GM23338 (cell line): ENCODE results near the gene TRAF3IP1. TPM values are rescaled to one million over a fixed set of nuclear protein-coding genes. Genes with fewer than 3 reads are reported as not detected.

ENCODE experiments used
- ATAC-seq: fragments of 200-7000 bp; cut with Tn5 transposase; 3 replicates; pipeline ENCODE4 v1.9.1; 2020
- DNase-seq: peaks from one replicate; pipeline ENCODE4 v3.0.0-alpha.2; 2015; ENCODE audit warnings: low spot score
- H2AFZ ChIP-seq: fragments of 200-600 bp; sonication (generic); 2 replicates; pipeline ENCODE4 v1.8.0; 2016; ENCODE audit warnings: antibody characterized with exemption, mild to moderate bottlenecking, moderate library complexity
- H3F3A ChIP-seq: fragments of 200-600 bp; sonication (generic); replicated peaks from 2 replicates; pipeline ENCODE4 v1.8.0; 2017; ENCODE audit warnings: antibody characterized with exemption, mixed run types, low read depth
- H3K27ac ChIP-seq: fragments of 200-600 bp; sonication (generic); 2 replicates; pipeline ENCODE4 v1.6.1; 2016; ENCODE audit warnings: low read depth
- H3K27me3 ChIP-seq: fragments of 200-600 bp; sonication (generic); 2 replicates; pipeline ENCODE4 v1.8.0; 2016; ENCODE audit warnings: mild to moderate bottlenecking, mixed run types, moderate library complexity; ENCODE audit not compliant: insufficient read depth
- H3K36me3 ChIP-seq: fragments of 200-600 bp; sonication (generic); 2 replicates; pipeline ENCODE4 v1.8.0; 2016; ENCODE audit warnings: mild to moderate bottlenecking; ENCODE audit not compliant: insufficient read depth
- H3K4me1 ChIP-seq: fragments of 200-600 bp; sonication (generic); 2 replicates; pipeline ENCODE4 v1.8.0; 2016; ENCODE audit warnings: mild to moderate bottlenecking, moderate library complexity; ENCODE audit not compliant: insufficient read depth
- H3K4me2 ChIP-seq: fragments of 200-600 bp; sonication (generic); 2 replicates; pipeline ENCODE4 v1.7.1; 2017; ENCODE audit warnings: mixed run types
- H3K4me3 ChIP-seq: fragments of 200-600 bp; sonication (generic); 2 replicates; pipeline ENCODE4 v1.6.1; 2016; ENCODE audit warnings: mixed run types
- H3K79me2 ChIP-seq: fragments of 200-600 bp; sonication (generic); replicated peaks from 2 replicates; pipeline ENCODE4 v1.8.0; 2017; ENCODE audit warnings: mild to moderate bottlenecking; ENCODE audit not compliant: insufficient read depth
- H3K9me2 ChIP-seq: fragments of 200-600 bp; sonication (generic); 2 replicates; pipeline ENCODE4 v1.8.0; 2017; ENCODE audit not compliant: insufficient read depth
- H4K20me1 ChIP-seq: fragments of 200-600 bp; sonication (generic); replicated peaks from 2 replicates; pipeline ENCODE4 v1.8.0; 2017; ENCODE audit warnings: mild to moderate bottlenecking; ENCODE audit not compliant: insufficient read depth
- H3K27ac Mint-ChIP-seq: 2 replicates; pipeline ENCODE4 v1.8.0; 2020; ENCODE audit warnings: inconsistent platforms, mild to moderate bottlenecking, moderate library complexity, mixed read lengths
- H3K27me3 Mint-ChIP-seq: 3 replicates; pipeline ENCODE4 v1.8.0; 2022; ENCODE audit warnings: low read depth, mild to moderate bottlenecking, moderate library complexity, mixed read lengths, inconsistent platforms; ENCODE audit not compliant: insufficient read depth, poor library complexity
- H3K36me3 Mint-ChIP-seq: 3 replicates; pipeline ENCODE4 v1.8.0; 2021; ENCODE audit warnings: low read depth, mild to moderate bottlenecking, inconsistent platforms, moderate library complexity, mixed read lengths
- H3K4me1 Mint-ChIP-seq: 3 replicates; pipeline ENCODE4 v1.8.0; 2020; ENCODE audit warnings: mild to moderate bottlenecking, inconsistent platforms, mixed read lengths
- H3K4me3 Mint-ChIP-seq: 3 replicates; pipeline ENCODE4 v1.8.0; 2021; ENCODE audit warnings: moderate library complexity, mild to moderate bottlenecking, inconsistent platforms, mixed read lengths
- H3K9me3 Mint-ChIP-seq: 3 replicates; pipeline ENCODE4 v1.8.0; 2020; ENCODE audit warnings: moderate library complexity, mild to moderate bottlenecking, inconsistent platforms, mixed read lengths
- CREB1 ChIP-seq: fragments of 250-450 bp; sonication (Bioruptor Pico); IDR thresholded peaks from 2 replicates; pipeline ENCODE4 v1.5.0; 2020; ENCODE audit warnings: low read depth, mild to moderate bottlenecking, moderate library complexity
- EZH2phosphoT487 ChIP-seq: fragments of 200-600 bp; sonication (generic); IDR thresholded peaks from one replicate; pipeline ENCODE4 v1.8.1; 2018; ENCODE audit warnings: antibody characterized with exemption; ENCODE audit not compliant: unreplicated experiment
- JUNB ChIP-seq: IDR thresholded peaks from one replicate; pipeline ENCODE4 v1.6.1; 2016; ENCODE audit warnings: antibody characterized with exemption; ENCODE audit not compliant: unreplicated experiment
- POLR2AphosphoS5 ChIP-seq: IDR thresholded peaks from 2 replicates; pipeline ENCODE4 v1.6.1; 2016; ENCODE audit warnings: antibody characterized with exemption, low read depth
- polyA plus RNA-seq: library from polyadenylated mRNA; unstranded; fragments of >200 nt; fragmentation: Nextera tagmentation; extraction: Ambion mirVana; gene quantifications from 2 replicates; pipeline ENCODE4 v1.2.1, GENCODE V29; 2016
- total RNA-seq: library from RNA; depleted of rRNA; stranded (reverse); fragments of >200 nt; shearing (Covaris generic); gene quantifications from 2 replicates; pipeline ENCODE4 v1.2.3, GENCODE V29; 2014
- TF ChIP-seq, protein P1 (sequence below): fragments of 250-450 bp; sonication (Bioruptor Pico); IDR thresholded peaks from 2 replicates; pipeline ENCODE4 v1.5.0; 2020; ENCODE audit warnings: mild to moderate bottlenecking, moderate library complexity
- TF ChIP-seq, protein P2 (sequence below): IDR thresholded peaks from one replicate; pipeline ENCODE4 v1.6.1; 2018; ENCODE audit warnings: antibody characterized with exemption; ENCODE audit not compliant: unreplicated experiment

The TRAF3IP1 gene
- total and polyA plus RNA-seq, 2 experiments from 2014 or later = 12.5 to 20.7 TPM

DNA sequence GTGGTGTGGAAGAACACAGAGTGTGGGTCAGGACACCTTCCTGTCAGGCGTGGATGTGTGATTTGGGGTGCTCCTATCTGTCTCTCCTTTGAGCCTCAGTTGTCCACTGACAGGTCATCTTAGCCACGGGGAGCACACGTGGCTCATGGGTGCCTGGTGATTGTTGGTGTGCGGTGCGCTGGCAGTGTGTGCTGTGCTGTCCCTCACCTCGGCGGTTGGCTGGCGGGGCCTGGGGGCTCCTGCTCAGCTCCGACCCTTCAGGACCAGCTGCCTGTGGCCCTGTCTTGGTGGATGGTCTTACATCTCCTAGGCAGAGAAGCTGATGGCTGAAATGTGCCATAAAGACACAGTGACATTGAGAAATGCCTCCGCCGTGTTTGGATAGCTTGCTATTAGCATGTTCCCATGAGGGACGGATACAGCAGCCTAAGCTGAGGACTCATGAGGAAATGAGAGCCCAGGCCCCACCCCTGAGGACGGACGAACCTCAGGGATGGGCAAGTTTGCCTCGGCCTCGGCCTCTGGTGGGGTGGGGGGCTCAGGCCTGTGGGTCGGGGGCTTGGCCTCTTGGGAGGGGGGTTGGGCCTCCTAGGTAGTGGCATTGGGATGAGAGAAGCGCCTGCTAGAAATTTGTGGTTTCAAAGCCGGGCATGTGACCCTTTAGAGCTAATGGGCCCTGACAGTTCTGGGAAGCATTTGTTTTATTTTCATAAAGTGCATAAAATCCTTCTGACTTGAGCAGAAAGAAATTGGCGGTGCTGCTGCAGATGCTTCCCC is 86.1 kb downstream of the TRAF3IP1 start (continued):
- TF ChIP-seq, protein P1, sequence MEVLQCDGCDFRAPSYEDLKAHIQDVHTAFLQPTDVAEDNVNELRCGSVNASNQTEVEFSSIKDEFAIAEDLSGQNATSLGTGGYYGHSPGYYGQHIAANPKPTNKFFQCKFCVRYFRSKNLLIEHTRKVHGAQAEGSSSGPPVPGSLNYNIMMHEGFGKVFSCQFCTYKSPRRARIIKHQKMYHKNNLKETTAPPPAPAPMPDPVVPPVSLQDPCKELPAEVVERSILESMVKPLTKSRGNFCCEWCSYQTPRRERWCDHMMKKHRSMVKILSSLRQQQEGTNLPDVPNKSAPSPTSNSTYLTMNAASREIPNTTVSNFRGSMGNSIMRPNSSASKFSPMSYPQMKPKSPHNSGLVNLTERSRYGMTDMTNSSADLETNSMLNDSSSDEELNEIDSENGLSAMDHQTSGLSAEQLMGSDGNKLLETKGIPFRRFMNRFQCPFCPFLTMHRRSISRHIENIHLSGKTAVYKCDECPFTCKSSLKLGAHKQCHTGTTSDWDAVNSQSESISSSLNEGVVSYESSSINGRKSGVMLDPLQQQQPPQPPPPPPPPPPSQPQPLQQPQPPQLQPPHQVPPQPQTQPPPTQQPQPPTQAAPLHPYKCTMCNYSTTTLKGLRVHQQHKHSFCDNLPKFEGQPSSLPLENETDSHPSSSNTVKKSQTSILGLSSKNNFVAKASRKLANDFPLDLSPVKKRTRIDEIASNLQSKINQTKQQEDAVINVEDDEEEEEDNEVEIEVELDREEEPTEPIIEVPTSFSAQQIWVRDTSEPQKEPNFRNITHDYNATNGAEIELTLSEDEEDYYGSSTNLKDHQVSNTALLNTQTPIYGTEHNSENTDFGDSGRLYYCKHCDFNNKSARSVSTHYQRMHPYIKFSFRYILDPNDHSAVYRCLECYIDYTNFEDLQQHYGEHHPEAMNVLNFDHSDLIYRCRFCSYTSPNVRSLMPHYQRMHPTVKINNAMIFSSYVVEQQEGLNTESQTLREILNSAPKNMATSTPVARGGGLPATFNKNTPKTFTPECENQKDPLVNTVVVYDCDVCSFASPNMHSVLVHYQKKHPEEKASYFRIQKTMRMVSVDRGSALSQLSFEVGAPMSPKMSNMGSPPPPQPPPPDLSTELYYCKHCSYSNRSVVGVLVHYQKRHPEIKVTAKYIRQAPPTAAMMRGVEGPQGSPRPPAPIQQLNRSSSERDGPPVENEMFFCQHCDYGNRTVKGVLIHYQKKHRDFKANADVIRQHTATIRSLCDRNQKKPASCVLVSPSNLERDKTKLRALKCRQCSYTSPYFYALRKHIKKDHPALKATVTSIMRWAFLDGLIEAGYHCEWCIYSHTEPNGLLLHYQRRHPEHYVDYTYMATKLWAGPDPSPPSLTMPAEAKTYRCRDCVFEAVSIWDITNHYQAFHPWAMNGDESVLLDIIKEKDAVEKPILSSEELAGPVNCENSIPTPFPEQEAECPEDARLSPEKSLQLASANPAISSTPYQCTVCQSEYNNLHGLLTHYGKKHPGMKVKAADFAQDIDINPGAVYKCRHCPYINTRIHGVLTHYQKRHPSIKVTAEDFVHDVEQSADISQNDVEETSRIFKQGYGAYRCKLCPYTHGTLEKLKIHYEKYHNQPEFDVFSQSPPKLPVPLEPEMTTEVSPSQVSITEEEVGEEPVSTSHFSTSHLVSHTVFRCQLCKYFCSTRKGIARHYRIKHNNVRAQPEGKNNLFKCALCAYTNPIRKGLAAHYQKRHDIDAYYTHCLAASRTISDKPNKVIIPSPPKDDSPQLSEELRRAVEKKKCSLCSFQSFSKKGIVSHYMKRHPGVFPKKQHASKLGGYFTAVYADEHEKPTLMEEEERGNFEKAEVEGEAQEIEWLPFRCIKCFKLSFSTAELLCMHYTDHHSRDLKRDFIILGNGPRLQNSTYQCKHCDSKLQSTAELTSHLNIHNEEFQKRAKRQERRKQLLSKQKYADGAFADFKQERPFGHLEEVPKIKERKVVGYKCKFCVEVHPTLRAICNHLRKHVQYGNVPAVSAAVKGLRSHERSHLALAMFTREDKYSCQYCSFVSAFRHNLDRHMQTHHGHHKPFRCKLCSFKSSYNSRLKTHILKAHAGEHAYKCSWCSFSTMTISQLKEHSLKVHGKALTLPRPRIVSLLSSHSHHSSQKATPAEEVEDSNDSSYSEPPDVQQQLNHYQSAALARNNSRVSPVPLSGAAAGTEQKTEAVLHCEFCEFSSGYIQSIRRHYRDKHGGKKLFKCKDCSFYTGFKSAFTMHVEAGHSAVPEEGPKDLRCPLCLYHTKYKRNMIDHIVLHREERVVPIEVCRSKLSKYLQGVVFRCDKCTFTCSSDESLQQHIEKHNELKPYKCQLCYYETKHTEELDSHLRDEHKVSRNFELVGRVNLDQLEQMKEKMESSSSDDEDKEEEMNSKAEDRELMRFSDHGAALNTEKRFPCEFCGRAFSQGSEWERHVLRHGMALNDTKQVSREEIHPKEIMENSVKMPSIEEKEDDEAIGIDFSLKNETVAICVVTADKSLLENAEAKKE = no peak

DNA sequence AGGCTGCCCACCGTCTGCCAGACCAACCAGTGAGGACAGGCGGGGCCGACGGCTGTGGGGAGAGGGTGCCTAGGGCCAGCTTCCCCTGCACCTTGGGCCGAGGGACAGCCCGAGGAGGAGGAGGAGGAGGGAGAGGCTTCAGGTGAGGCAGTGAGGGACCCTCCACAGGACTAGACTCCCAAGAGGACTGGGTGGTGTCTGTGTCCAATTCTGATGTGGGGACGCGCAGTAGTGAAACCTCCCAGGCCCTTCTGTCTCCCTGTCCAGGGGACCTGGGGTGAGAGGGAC is 86.6 kb downstream of the TRAF3IP1 start:
- no peak for ATAC-seq
- H4K20me1 ChIP-seq = no peaks in the 10 kb centered on the region
- no peaks in the 10 kb centered on the region for H3K36me3 Mint-ChIP-seq
- no peak overlapping the region for H2AFZ ChIP-seq
- no peak overlapping the region for H3K4me3 ChIP-seq
- H3K79me2 ChIP-seq = no peaks in the 10 kb centered on the region
- H3K9me3 Mint-ChIP-seq = no peaks in the 10 kb centered on the region
- no peak overlapping the region for H3K27ac Mint-ChIP-seq
- no peak overlapping the region for H3K4me3 Mint-ChIP-seq
- peaks cover 4% of the 10 kb centered on the region for H3K27me3 Mint-ChIP-seq
- H3K4me1 ChIP-seq = no peaks in the 10 kb centered on the region
- no peaks in the 10 kb centered on the region for H3K36me3 ChIP-seq
- peaks cover 15% of the 10 kb centered on the region; the same call in 2 of the 3 replicates for H3K4me1 Mint-ChIP-seq
- no peaks in the 10 kb centered on the region for H3K27me3 ChIP-seq
- no peaks in the 10 kb centered on the region for H3F3A ChIP-seq
- no peaks in the 10 kb centered on the region for H3K9me2 ChIP-seq
- no peak overlapping the region for H3K4me2 ChIP-seq
- no peak for DNase-seq
- no peak overlapping the region for H3K27ac ChIP-seq
- no peak for TF ChIP-seq CREB1 (CRISPR knock-in tag)
- TF ChIP-seq, protein P2, sequence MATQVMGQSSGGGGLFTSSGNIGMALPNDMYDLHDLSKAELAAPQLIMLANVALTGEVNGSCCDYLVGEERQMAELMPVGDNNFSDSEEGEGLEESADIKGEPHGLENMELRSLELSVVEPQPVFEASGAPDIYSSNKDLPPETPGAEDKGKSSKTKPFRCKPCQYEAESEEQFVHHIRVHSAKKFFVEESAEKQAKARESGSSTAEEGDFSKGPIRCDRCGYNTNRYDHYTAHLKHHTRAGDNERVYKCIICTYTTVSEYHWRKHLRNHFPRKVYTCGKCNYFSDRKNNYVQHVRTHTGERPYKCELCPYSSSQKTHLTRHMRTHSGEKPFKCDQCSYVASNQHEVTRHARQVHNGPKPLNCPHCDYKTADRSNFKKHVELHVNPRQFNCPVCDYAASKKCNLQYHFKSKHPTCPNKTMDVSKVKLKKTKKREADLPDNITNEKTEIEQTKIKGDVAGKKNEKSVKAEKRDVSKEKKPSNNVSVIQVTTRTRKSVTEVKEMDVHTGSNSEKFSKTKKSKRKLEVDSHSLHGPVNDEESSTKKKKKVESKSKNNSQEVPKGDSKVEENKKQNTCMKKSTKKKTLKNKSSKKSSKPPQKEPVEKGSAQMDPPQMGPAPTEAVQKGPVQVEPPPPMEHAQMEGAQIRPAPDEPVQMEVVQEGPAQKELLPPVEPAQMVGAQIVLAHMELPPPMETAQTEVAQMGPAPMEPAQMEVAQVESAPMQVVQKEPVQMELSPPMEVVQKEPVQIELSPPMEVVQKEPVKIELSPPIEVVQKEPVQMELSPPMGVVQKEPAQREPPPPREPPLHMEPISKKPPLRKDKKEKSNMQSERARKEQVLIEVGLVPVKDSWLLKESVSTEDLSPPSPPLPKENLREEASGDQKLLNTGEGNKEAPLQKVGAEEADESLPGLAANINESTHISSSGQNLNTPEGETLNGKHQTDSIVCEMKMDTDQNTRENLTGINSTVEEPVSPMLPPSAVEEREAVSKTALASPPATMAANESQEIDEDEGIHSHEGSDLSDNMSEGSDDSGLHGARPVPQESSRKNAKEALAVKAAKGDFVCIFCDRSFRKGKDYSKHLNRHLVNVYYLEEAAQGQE = no peak
- TF ChIP-seq EZH2phosphoT487 = no peak
- no peak for TF ChIP-seq JUNB
- no peak for TF ChIP-seq POLR2AphosphoS5
